Hepatocyte (in vitro differentiated cells): ENCODE data around the gene MAD1L1.

Experiments
- CTCF ChIP-seq: fragments of 200-600 bp; sonication (generic); IDR thresholded peaks from 2 replicates; pipeline ENCODE4 v1.5.1; 2016; ENCODE audit warnings: antibody characterized with exemption, mild to moderate bottlenecking; ENCODE audit not compliant: poor library complexity
- EZH2 ChIP-seq: fragments of 200-600 bp; sonication (generic); IDR thresholded peaks from 2 replicates; pipeline ENCODE4 v1.6.1; 2016; ENCODE audit warnings: antibody characterized with exemption, mild to moderate bottlenecking, borderline replicate concordance

GRCh38 chr7:2203766-2204300, 28.9 kb downstream of the MAD1L1 start:
- no peak for TF ChIP-seq CTCF
- no peak for TF ChIP-seq EZH2
